Coronary artery (tissue), 2 donors: ENCODE data around the gene HMCN2.

Source experiments
- DNase-seq: peaks from one replicate; pipeline ENCODE4 v3.0.0-alpha.2; 2017; ENCODE audit warnings: low spot score
- H3K27ac ChIP-seq, 2 donors: fragments of 200-600 bp; sonication (generic); one replicate each; pipeline ENCODE4 v1.5.1; 2016 to 2019
- H3K4me3 ChIP-seq: fragments of 200-600 bp; sonication (generic); 2 replicates; pipeline ENCODE4 v1.5.1; 2016; ENCODE audit warnings: mild to moderate bottlenecking, moderate library complexity
- TF ChIP-seq, protein P1 (sequence below): fragments of 200-600 bp; sonication (generic); IDR thresholded peaks from one replicate; pipeline ENCODE4 v1.5.1; 2019; ENCODE audit warnings: antibody characterized with exemption

Gene HMCN2

DNA sequence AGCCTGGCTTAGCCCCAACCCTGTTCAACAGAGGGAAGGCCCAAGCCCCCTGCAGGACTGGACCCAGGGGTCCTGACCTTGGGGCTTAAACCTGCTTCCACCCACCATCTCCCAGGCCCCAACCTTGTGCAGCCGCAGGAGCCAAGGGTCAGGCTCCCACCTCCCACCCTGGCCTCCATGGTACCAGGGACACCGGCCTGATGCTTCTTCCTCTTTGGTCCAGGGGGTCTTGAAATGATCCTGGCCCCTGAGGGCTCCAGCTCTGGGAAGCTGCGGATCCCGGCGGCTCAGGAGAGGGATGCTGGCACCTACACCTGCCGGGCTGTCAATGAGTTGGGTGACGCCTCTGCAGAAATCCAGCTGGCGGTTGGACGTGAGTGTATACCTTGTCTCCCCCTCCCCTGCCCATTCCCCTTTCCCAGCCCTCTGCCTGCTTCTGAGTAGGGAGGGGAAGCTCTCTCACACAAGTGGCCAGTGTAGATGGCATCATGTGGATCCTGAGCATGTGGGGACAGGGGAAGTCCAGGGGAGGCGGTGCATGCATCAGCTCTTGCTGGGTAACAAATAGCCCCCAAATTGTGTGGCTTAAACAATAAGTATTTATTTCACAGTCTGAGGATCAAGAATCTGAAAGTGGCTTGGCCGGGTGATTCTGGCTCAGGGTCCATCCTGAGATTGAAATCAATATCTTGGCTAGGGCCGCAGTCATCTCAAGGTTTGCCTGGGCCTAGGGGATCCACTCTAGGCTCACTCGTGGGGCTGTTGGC, 44.3 kb downstream of the HMCN2 start:
- DNase-seq: no peak
- TF ChIP-seq, protein P1, sequence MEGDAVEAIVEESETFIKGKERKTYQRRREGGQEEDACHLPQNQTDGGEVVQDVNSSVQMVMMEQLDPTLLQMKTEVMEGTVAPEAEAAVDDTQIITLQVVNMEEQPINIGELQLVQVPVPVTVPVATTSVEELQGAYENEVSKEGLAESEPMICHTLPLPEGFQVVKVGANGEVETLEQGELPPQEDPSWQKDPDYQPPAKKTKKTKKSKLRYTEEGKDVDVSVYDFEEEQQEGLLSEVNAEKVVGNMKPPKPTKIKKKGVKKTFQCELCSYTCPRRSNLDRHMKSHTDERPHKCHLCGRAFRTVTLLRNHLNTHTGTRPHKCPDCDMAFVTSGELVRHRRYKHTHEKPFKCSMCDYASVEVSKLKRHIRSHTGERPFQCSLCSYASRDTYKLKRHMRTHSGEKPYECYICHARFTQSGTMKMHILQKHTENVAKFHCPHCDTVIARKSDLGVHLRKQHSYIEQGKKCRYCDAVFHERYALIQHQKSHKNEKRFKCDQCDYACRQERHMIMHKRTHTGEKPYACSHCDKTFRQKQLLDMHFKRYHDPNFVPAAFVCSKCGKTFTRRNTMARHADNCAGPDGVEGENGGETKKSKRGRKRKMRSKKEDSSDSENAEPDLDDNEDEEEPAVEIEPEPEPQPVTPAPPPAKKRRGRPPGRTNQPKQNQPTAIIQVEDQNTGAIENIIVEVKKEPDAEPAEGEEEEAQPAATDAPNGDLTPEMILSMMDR: no peak
- Histone ChIP-seq H3K4me3 (no peak overlapping the region), H3K27ac (no peak overlapping the region)

DNA sequence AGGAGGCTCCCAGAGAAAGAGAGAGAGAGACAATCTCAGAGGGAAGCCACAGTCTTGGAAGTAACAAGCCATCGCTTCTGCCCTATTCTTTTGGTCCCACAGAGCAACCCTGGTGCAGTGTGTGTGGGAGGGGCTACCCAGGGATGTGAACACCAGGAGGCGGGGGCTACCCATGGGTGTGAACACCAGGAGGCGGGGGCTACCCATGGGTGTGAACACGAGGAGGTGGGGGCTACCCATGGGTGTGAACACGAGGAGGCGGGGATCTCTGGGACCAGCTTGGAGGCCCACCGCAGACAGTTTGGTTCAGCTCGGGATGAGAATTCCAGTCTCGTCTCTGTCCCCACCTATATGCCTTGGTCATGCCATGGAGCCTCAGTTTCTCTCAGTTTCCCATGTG, 44.9 kb downstream of the HMCN2 start:
- TF ChIP-seq, protein P1: no peak
- Histone ChIP-seq H3K27ac (no peak overlapping the region), H3K4me3 (no peak overlapping the region)
- no peak for DNase-seq

DNA sequence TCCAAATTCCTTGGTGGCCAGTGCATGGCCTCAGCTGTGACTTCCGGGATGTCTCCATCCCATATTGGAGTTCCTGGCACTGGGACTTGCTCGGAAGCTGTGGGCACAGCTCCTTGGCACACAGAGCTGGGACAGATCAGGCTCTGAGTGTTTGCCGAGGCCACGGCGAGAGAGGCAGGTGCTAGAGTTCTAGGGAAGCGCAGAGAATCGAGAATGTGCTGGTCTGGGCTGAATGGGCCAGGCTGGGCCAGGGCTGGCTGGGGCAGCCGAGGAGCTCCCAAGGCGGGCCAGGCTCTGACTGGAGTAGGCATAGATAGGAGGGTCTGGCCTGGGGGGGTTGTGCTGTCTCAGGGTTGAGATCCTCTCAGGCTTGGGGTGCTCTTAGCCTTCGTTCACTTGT, 45.4 kb downstream of the HMCN2 start:
- Histone ChIP-seq H3K27ac (no peak overlapping the region), H3K4me3 (no peak overlapping the region)
- DNase-seq: no peak
- TF ChIP-seq, protein P1: no peak

DNA sequence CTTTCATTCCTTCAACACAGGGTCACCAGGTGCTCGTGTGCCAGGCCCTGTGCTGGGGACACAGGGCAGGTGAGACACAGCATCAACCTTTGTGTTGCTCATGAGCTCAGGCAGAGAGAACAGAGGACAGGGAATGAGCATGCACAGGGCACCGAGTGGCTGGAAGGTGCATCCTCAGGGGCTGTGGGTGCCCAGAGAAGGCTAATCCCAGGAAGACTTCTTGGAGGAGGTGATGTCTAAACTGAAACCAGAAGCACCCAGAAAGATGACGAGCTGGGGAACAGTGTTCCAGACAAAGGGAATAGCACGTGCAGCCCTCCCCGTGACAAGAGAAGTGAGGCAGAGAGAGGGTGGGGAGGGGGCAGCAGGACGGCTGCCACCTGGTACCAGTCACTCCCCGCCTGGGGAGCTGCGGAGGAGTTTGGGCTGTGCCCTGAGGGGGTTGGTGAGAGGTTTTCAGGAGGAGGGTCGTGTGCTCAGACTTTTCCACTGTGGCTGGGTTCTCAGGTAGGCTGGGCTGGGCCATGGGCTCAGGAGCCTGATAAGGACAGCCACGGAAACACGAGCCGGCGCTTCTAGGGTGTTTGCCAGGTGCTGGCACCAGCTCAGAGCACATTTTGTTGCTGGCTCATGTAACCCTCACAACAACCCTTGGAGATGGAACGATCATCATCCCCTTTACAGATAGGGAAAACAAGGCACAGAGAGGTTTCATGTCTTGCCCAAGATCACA, 46.0 kb downstream of the HMCN2 start:
- DNase-seq: no peak
- Histone ChIP-seq H3K4me3 (no peak overlapping the region), H3K27ac (no peak overlapping the region)
- TF ChIP-seq, protein P1: no peak

DNA sequence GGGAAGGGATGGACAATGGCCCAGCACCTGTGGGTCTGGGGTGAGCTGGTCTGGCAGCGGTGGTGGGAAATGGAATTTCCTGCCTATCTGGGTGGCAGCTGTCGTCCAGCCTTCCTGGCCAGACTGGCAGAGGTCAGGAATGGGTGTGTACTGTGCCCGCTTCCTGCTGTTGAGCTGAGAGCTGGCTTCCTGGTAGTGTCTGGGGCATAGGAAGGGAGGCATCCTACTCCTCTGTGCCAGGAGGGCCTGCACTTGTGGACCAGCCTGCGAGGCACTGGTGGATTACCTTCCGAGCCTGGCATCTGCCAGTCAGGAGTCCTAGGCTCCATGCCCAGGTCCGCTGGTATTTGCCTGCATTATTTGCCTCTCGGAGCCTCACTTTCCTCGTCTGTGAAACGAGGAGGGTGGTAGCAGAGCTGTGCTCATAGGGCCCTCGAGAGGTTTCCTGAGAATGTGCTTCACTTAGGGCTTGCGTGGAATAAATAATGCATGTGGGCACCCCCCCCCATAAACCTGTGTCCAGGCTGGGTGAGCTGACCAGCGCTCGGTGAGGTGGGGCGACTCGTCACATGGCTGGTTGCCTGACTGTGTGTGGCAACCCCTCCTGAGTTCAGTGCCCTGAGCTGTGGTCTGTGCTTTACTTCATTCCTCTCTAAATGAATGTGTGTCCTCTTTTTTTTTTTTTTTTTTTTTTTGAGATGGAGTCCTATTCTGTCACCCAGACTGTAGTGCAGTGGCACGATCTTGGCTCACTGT, 47.7 kb downstream of the HMCN2 start:
- DNase-seq: no peak
- no peak overlapping the region for H3K27ac ChIP-seq
- TF ChIP-seq, protein P1: no peak
- no peak overlapping the region for H3K4me3 ChIP-seq

DNA sequence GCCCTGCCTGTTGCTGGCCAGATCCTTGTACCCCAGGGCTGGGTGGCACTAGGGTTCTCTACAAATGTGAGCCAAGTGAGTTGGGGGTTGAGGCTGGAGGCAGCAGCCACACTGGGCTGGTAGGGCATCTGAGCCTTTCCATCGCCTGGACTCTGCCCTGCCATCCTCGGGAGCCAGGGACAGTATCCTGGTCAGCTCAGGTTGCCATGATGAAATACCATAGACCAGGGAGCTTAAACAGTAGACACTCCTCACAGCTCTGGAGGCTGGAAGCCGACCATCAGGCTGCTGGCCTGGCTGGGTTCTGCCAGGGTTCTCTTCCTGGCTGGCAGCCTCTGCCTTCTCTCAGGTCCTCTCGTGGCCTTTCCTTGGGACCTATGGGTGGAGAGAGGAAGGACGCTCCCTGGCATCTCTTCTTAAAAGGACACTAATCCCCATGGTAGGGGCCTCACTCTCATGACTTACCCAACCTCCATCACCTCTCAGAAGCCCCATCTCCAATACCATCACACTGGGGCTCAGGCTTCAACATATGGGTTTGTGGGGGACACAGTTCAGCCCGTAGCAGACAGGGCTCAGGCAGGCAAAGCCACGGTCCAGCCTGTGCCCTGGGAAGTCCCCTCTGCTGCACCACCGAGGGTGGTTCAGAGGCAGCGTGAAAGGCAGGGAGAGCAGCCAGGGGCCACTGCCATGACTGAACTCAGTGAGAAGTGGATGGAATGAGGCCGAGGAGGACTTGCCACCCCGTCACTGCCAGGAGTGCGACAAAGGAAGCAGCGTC, 50.1 kb downstream of the HMCN2 start:
- H3K4me3 ChIP-seq: no peak overlapping the region
- TF ChIP-seq, protein P1: no peak
- no peak for DNase-seq
- H3K27ac ChIP-seq: peak overlapping the region in 1 of 2 donors; percentile 7
